GM12872 (cell line): Measurements from ENCODE around the gene ZDHHC19.

Source experiments
- CTCF ChIP-seq: IDR thresholded peaks from 3 replicates; pipeline ENCODE4 v1.5.1; 2011; ENCODE audit warnings: low read depth, mild to moderate bottlenecking, low read length, moderate library complexity; ENCODE audit not compliant: insufficient read depth

ZDHHC19 gene

GRCh38 chr3:196210673-196211556 is at the start of gene ZDHHC19:
Gene ZDHHC19, minus strand, starts transcription at chr3:196211400. Its CDS starts 85 bp downstream, at chr3:196211315.
- no peak for TF ChIP-seq CTCF

GRCh38 chr3:196260784-196261183 is 49.6 kb upstream of the ZDHHC19 start:
- TF ChIP-seq CTCF, result no peak

- no peak for TF ChIP-seq CTCF
These were observed 44.6 kb upstream of the ZDHHC19 start for GRCh38 chr3:196255776-196256175.

- no peak for TF ChIP-seq CTCF
These were observed 43.4 kb upstream of the ZDHHC19 start for GRCh38 chr3:196254376-196255283.

- TF ChIP-seq CTCF, result no peak
These were observed 40.7 kb upstream of the ZDHHC19 start for GRCh38 chr3:196251918-196252317.

- TF ChIP-seq CTCF, result no peak
These were observed 35.6 kb upstream of the ZDHHC19 start for GRCh38 chr3:196246612-196247308.

- TF ChIP-seq CTCF, result no peak
These were observed 30.5 kb upstream of the ZDHHC19 start for GRCh38 chr3:196241704-196242103.
